ENCODE results near the gene HMCN2.
A peak's percentile ranks its signal among the peaks of the same experiment; 100 is the strongest.

HMCN2 gene

DNA sequence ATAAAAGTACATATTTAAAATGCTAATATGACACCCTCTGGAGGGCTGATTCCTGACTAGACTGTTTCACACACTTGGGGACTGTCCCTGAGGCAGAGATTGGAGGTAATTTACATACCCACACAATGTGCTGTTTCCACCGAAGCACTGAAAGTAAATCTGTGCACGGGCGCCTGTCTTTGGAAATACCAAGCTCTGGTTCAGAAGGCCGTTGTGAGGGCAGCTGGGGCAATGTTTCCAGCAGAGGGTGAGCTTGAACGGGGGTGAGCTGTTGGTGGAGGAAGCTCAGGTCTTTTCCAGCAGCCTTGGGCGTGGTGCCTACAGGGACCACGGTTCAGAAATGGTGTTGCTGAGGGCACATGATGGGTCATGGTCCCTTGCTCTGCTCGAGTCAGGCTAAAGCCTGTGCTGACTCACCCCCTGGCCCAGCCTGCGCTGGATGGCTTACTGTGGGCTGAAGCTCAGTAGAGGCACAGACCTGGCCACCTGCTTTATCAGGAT is 25.8 kb upstream of the HMCN2 start:
- no peaks in the 10 kb centered on the region for H3K36me3 ChIP-seq (ENCODE audit: insufficient read depth, low read length)
- no peak overlapping the region for H2AFZ ChIP-seq (ENCODE audit: low read length, unreplicated experiment)
- no peak overlapping the region for H3K27ac ChIP-seq (ENCODE audit: low read depth, low read length)
- no peak overlapping the region for H3K4me3 ChIP-seq (ENCODE audit: low read depth, low read length)
- H3K79me2 ChIP-seq (ENCODE audit: control insufficient read depth, insufficient read depth, low read length, unreplicated experiment), result no peaks in the 10 kb centered on the region
- peaks cover 13% of the 10 kb centered on the region for H3K4me1 ChIP-seq (ENCODE audit: control insufficient read depth, insufficient read depth, low read length, unreplicated experiment)
- H3K27me3 ChIP-seq (ENCODE audit: insufficient read depth, low read length), result no peaks in the 10 kb centered on the region

GRCh38 chr9:130240410-130241197 is 25.0 kb upstream of the HMCN2 start:
- Histone ChIP-seq H3K27me3 (ENCODE audit: insufficient read depth, low read length) (no peaks in the 10 kb centered on the region), H3K4me1 (ENCODE audit: control insufficient read depth, insufficient read depth, low read length, unreplicated experiment) (peaks cover 9% of the 10 kb centered on the region), H3K79me2 (ENCODE audit: control insufficient read depth, insufficient read depth, low read length, unreplicated experiment) (no peaks in the 10 kb centered on the region), H3K4me3 (ENCODE audit: low read depth, low read length) (no peak overlapping the region), H3K27ac (ENCODE audit: low read depth, low read length) (no peak overlapping the region), H3K36me3 (ENCODE audit: insufficient read depth, low read length) (no peaks in the 10 kb centered on the region), H2AFZ (ENCODE audit: low read length, unreplicated experiment) (peak overlapping the region; percentile 33)

DNA sequence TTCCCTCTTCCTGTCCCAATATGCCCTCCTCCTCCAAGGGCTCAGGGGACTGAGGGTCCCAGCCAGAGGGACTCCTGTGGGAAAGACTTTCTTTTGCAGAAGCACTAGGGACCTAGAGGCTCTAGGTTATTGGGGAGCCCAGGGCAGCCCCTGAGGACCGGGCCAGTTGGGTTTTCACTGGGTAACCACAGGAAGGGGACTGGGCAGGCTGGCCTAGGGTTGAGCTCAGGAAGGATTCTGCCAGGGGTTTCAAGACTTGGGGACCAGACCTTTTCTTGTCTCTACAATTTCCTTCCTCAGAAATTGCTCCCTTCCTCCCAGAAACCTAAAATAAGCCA is 24.4 kb upstream of the HMCN2 start:
- no peaks in the 10 kb centered on the region for H3K79me2 ChIP-seq (ENCODE audit: control insufficient read depth, insufficient read depth, low read length, unreplicated experiment)
- H3K27me3 ChIP-seq (ENCODE audit: insufficient read depth, low read length), result no peaks in the 10 kb centered on the region
- no peak overlapping the region for H3K4me3 ChIP-seq (ENCODE audit: low read depth, low read length)
- H3K36me3 ChIP-seq (ENCODE audit: insufficient read depth, low read length), result no peaks in the 10 kb centered on the region
- H3K27ac ChIP-seq (ENCODE audit: low read depth, low read length), result no peak overlapping the region
- peaks cover 9% of the 10 kb centered on the region for H3K4me1 ChIP-seq (ENCODE audit: control insufficient read depth, insufficient read depth, low read length, unreplicated experiment)
- H2AFZ ChIP-seq (ENCODE audit: low read length, unreplicated experiment), result peak overlapping the region; percentile 33

GRCh38 chr9:130242270-130243014 is 23.1 kb upstream of the HMCN2 start:
- H3K4me1 ChIP-seq (ENCODE audit: control insufficient read depth, insufficient read depth, low read length, unreplicated experiment), result peaks cover 9% of the 10 kb centered on the region
- H3K27ac ChIP-seq (ENCODE audit: low read depth, low read length), result no peak overlapping the region
- no peaks in the 10 kb centered on the region for H3K36me3 ChIP-seq (ENCODE audit: insufficient read depth, low read length)
- H3K79me2 ChIP-seq (ENCODE audit: control insufficient read depth, insufficient read depth, low read length, unreplicated experiment), result no peaks in the 10 kb centered on the region
- H3K4me3 ChIP-seq (ENCODE audit: low read depth, low read length), result peak overlapping the region; percentile 59
- peak overlapping the region; percentile 83 for H2AFZ ChIP-seq (ENCODE audit: low read length, unreplicated experiment)
- no peaks in the 10 kb centered on the region for H3K27me3 ChIP-seq (ENCODE audit: insufficient read depth, low read length)

- Histone ChIP-seq H3K4me3 (ENCODE audit: low read depth, low read length) (peak overlapping the region; percentile 59), H3K27me3 (ENCODE audit: insufficient read depth, low read length) (no peaks in the 10 kb centered on the region), H3K27ac (ENCODE audit: low read depth, low read length) (no peak overlapping the region), H3K79me2 (ENCODE audit: control insufficient read depth, insufficient read depth, low read length, unreplicated experiment) (no peaks in the 10 kb centered on the region), H3K4me1 (ENCODE audit: control insufficient read depth, insufficient read depth, low read length, unreplicated experiment) (peaks cover 9% of the 10 kb centered on the region), H3K36me3 (ENCODE audit: insufficient read depth, low read length) (no peaks in the 10 kb centered on the region), H2AFZ (ENCODE audit: low read length, unreplicated experiment) (peak overlapping the region; percentile 83)
Measured at GRCh38 chr9:130243015-130243881, 22.3 kb upstream of the HMCN2 start.

DNA sequence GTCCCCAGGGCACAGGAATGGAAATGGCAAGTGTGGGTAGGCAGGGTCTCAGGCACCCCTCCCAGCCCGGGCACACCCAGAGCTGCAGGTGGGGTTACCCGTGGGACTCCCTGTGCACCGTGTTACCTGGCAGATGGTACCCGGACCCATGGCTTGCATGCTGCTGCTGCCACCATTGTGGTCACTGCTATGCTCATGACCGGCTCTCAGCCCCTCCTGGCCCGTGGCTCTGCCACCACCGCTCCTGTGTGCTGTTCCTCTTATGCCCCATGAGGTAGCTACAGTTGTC is 21.7 kb upstream of the HMCN2 start:
- Histone ChIP-seq H3K4me1 (ENCODE audit: control insufficient read depth, insufficient read depth, low read length, unreplicated experiment) (peaks cover 9% of the 10 kb centered on the region), H3K36me3 (ENCODE audit: insufficient read depth, low read length) (no peaks in the 10 kb centered on the region), H3K27me3 (ENCODE audit: insufficient read depth, low read length) (no peaks in the 10 kb centered on the region), H3K4me3 (ENCODE audit: low read depth, low read length) (no peak overlapping the region), H3K79me2 (ENCODE audit: control insufficient read depth, insufficient read depth, low read length, unreplicated experiment) (no peaks in the 10 kb centered on the region), H2AFZ (ENCODE audit: low read length, unreplicated experiment) (no peak overlapping the region), H3K27ac (ENCODE audit: low read depth, low read length) (no peak overlapping the region)

GRCh38 chr9:130244548-130245165 is 20.9 kb upstream of the HMCN2 start:
- Histone ChIP-seq H3K27ac (ENCODE audit: low read depth, low read length) (no peak overlapping the region), H3K4me3 (ENCODE audit: low read depth, low read length) (no peak overlapping the region), H2AFZ (ENCODE audit: low read length, unreplicated experiment) (no peak overlapping the region), H3K4me1 (ENCODE audit: control insufficient read depth, insufficient read depth, low read length, unreplicated experiment) (peaks cover 9% of the 10 kb centered on the region), H3K36me3 (ENCODE audit: insufficient read depth, low read length) (no peaks in the 10 kb centered on the region), H3K27me3 (ENCODE audit: insufficient read depth, low read length) (peaks cover 6% of the 10 kb centered on the region; the same call in 1 of the 2 replicates), H3K79me2 (ENCODE audit: control insufficient read depth, insufficient read depth, low read length, unreplicated experiment) (no peaks in the 10 kb centered on the region)

- H3K4me3 ChIP-seq (ENCODE audit: low read depth, low read length), result no peak overlapping the region
- no peak overlapping the region for H3K27ac ChIP-seq (ENCODE audit: low read depth, low read length)
- no peaks in the 10 kb centered on the region for H3K79me2 ChIP-seq (ENCODE audit: control insufficient read depth, insufficient read depth, low read length, unreplicated experiment)
- H2AFZ ChIP-seq (ENCODE audit: low read length, unreplicated experiment), result no peak overlapping the region
- H3K27me3 ChIP-seq (ENCODE audit: insufficient read depth, low read length), result peaks cover 11% of the 10 kb centered on the region
- H3K36me3 ChIP-seq (ENCODE audit: insufficient read depth, low read length), result no peaks in the 10 kb centered on the region
- peaks cover under 1% of the 10 kb centered on the region for H3K4me1 ChIP-seq (ENCODE audit: control insufficient read depth, insufficient read depth, low read length, unreplicated experiment)
Measured at GRCh38 chr9:130245474-130245873, 20.1 kb upstream of the HMCN2 start.

DNA sequence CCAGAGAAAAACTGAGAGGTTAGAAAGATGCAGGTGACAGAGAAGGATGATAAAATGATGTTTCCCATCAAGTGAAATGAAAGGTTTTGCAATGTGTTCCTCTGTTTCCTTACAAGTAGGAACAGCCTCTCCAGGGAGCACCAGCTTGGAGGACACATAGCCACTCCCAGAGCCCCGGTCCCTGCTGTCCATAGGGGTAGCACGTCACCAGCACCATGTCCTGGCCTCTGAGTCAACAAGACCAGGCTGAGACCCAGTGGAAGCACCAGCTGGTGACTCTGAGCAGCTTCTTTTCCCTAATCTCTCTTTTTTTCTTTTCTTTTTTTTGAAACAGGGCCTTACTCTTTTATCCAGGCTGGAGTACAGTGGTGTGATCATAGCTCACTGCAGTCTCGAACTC is 19.4 kb upstream of the HMCN2 start:
- H3K4me1 ChIP-seq (ENCODE audit: control insufficient read depth, insufficient read depth, low read length, unreplicated experiment), result no peaks in the 10 kb centered on the region
- H3K4me3 ChIP-seq (ENCODE audit: low read depth, low read length), result no peak overlapping the region
- H3K36me3 ChIP-seq (ENCODE audit: insufficient read depth, low read length), result no peaks in the 10 kb centered on the region
- H3K27ac ChIP-seq (ENCODE audit: low read depth, low read length), result no peak overlapping the region
- peaks cover 18% of the 10 kb centered on the region for H3K27me3 ChIP-seq (ENCODE audit: insufficient read depth, low read length)
- H2AFZ ChIP-seq (ENCODE audit: low read length, unreplicated experiment), result no peak overlapping the region
- no peaks in the 10 kb centered on the region for H3K79me2 ChIP-seq (ENCODE audit: control insufficient read depth, insufficient read depth, low read length, unreplicated experiment)
